GM12878 (cell line): ENCODE data around the gene EMB. TPM values are rescaled to one million over a fixed set of nuclear protein-coding genes. Genes with fewer than 3 reads are reported as not detected.

Source experiments
- CBX5 ChIP-seq: sonication (generic); IDR thresholded peaks from 2 replicates; pipeline ENCODE4 v1.6.1; 2016; ENCODE audit warnings: low read depth, moderate library complexity, mild to moderate bottlenecking, inconsistent platforms
- FOXK2 ChIP-seq: fragments of 450-650 bp; IDR thresholded peaks from 2 replicates; pipeline ENCODE4 v1.6.1; 2017; ENCODE audit warnings: mild to moderate bottlenecking, moderate library complexity
- FOXM1 ChIP-seq: IDR thresholded peaks from 2 replicates; pipeline ENCODE4 v1.6.1; 2012; ENCODE audit warnings: low read depth, mild to moderate bottlenecking, inconsistent platforms, low read length, moderate library complexity
- IKZF2 ChIP-seq, 2 experiments: fragments of 450-650 bp; IDR thresholded peaks; 2 replicates each; pipeline ENCODE4 v1.6.1; 2017; ENCODE audit warnings: mild to moderate bottlenecking in 2 of 2, moderate library complexity in 2 of 2
- IRF4 ChIP-seq: IDR thresholded peaks from 2 replicates; pipeline ENCODE4 v1.6.1; 2011; ENCODE audit warnings: low read depth, low read length
- KDM1A ChIP-seq: fragments of 200-600 bp; sonication (generic); IDR thresholded peaks from 2 replicates; pipeline ENCODE4 v1.6.1; 2016; ENCODE audit warnings: borderline replicate concordance
- KLF5 ChIP-seq: fragments of 450-650 bp; IDR thresholded peaks from 2 replicates; pipeline ENCODE4 v1.6.1; 2014; ENCODE audit warnings: mild to moderate bottlenecking; ENCODE audit not compliant: partially characterized antibody
- MTA3 ChIP-seq: IDR thresholded peaks from 2 replicates; pipeline ENCODE4 v1.6.1; 2012; ENCODE audit warnings: low read length, inconsistent platforms, borderline replicate concordance
- MXI1 ChIP-seq: fragments of 150-350 bp; IDR thresholded peaks from 2 replicates; pipeline ENCODE4 v1.6.1; 2011; ENCODE audit warnings: low read depth, mild to moderate bottlenecking, inconsistent platforms, low read length, improper control_type of control experiment
- MYB ChIP-seq: fragments of 150-350 bp; IDR thresholded peaks from 2 replicates; pipeline ENCODE4 v1.6.1; 2014; ENCODE audit warnings: mild to moderate bottlenecking, low read depth, low read length, borderline replicate concordance
- MYC ChIP-seq: IDR thresholded peaks from 2 replicates; pipeline ENCODE4 v1.6.1; 2011; ENCODE audit warnings: mild to moderate bottlenecking, low read length, moderate library complexity, inconsistent platforms; ENCODE audit not compliant: insufficient read depth, insufficient replicate concordance, insufficient read length, severe bottlenecking
- RFX5 ChIP-seq: IDR thresholded peaks from 2 replicates; pipeline ENCODE4 v1.6.1; 2011; ENCODE audit warnings: low read depth, low read length, improper control_type of control experiment
- SIN3A ChIP-seq: IDR thresholded peaks from 2 replicates; pipeline ENCODE4 v1.6.1; 2012; ENCODE audit warnings: low read depth, low read length, improper control_type of control experiment
- SMARCA5 ChIP-seq: fragments of 450-650 bp; IDR thresholded peaks from 2 replicates; pipeline ENCODE4 v1.6.1; 2017; ENCODE audit warnings: mild to moderate bottlenecking
- SPI1 ChIP-seq: IDR thresholded peaks from 2 replicates; pipeline ENCODE4 v1.6.1; 2011; ENCODE audit warnings: low read depth, mild to moderate bottlenecking, low read length, moderate library complexity, borderline replicate concordance; ENCODE audit not compliant: insufficient read depth
- SUZ12 ChIP-seq: fragments of 200-600 bp; sonication (generic); IDR thresholded peaks from one replicate; pipeline ENCODE4 v1.6.1; 2018; ENCODE audit warnings: antibody characterized with exemption, mild to moderate bottlenecking; ENCODE audit not compliant: unreplicated experiment
- WRNIP1 ChIP-seq: IDR thresholded peaks from 2 replicates; pipeline ENCODE4 v1.6.1; 2011; ENCODE audit warnings: low read depth, low read length, improper control_type of control experiment, borderline replicate concordance
- ZNF207 ChIP-seq: fragments of 450-650 bp; IDR thresholded peaks from 2 replicates; pipeline ENCODE4 v1.6.1; 2014; ENCODE audit warnings: antibody characterized with exemption, mild to moderate bottlenecking, borderline replicate concordance
- polyA plus RNA-seq, 11 experiments: library from polyadenylated mRNA; depleted of rRNA in 4 of 11; unstranded in 6 of 11; stranded (reverse) in 5 of 11; fragments of >200 nt; fragmentation: Nextera tagmentation in 4 of 11; fragmentation: Illumina TruSeq in 1 of 11; extraction: Ambion mirVana in 4 of 11; extraction: Trizol in 1 of 11; gene quantifications; 1 replicate in 1 of 11; 2 replicates in 10 of 11; pipeline versions ENCODE4 v1.2.1 to v1.2.3, GENCODE V29; 2011 to 2016; ENCODE audit warnings: inconsistent platforms in 2 of 11, missing spikeins in 2 of 11, low read depth in 1 of 11
- total RNA-seq, 4 experiments: library from RNA; depleted of rRNA in 3 of 4; stranded (reverse); fragments of >200 nt in 3 of 4; fragmentation: Illumina TruSeq in 1 of 4; extraction: Trizol in 1 of 4; gene quantifications; 2 replicates each; pipeline versions ENCODE4 v1.2.1 to v1.2.3, GENCODE V29; 2013 to 2021
- TF ChIP-seq, protein P1 (sequence below): fragments of 150-350 bp; IDR thresholded peaks from 2 replicates; pipeline ENCODE4 v1.6.1; 2014; ENCODE audit warnings: mild to moderate bottlenecking, low read depth, low read length
- TF ChIP-seq, protein P2 (sequence below): fragments of 450-650 bp; IDR thresholded peaks from 2 replicates; pipeline ENCODE4 v1.6.1; 2017; ENCODE audit warnings: mild to moderate bottlenecking, moderate library complexity
- TF ChIP-seq, protein P3 (sequence below): fragments of 450-650 bp; IDR thresholded peaks from 2 replicates; pipeline ENCODE4 v1.6.1; 2017; ENCODE audit warnings: mild to moderate bottlenecking

Gene EMB
- total and polyA plus RNA-seq, 10 of the 15 experiments (the other 5 are each of a cell fraction or from before 2014, with no cell fraction given), result 7.0 to 48.9 (median 37.7) TPM

DNA sequence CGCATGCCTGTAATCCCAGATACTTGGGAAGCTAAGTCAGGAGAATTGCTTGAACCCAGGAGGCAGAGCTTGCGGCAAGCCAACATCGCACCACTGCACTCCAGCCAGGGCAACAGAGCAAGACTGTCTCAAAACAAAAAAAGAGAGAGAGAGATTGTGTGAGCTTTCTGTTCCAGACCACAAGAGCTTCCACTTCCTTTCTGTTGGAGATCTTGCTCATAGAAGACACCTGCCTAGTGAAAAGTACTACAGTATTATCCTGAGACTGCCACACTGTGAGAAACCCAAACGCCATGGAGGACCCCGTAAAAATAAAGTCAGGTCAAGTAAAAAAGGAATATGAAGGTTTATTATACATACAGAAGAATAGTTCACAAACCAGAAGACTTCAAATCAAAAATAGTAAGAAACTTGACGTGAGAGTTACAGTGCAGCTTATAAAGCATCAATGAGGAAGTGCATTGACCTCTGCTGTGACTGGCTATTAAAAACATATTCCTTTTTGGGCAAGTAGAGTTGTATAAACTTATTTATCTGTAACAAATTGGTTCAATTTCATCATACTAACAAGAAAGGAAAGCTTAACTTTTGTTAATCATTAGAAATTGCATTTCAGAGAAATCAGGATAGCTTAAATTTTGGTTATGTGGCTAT lies 4.3 kb upstream of the EMB start (continued):
- TF ChIP-seq IKZF2 (IDR thresholded peaks at IDR 0.05) (peak; percentile 89 to 91), FOXM1 (peak; percentile 61), CBX5 (0 out of 2 replicates have a peak, but pooled peaks have one; percentile 75), MYB (no peak), KLF5 (no peak), RFX5 (no peak), WRNIP1 (no peak), SIN3A (no peak), MTA3 (peak; percentile 48; the same call in 1 of the 2 replicates), MYC (no peak), MXI1 (no peak), SPI1 (peak; percentile 87), KDM1A (no peak), SUZ12 (no peak), SMARCA5 (peak; percentile 56; the same call in 1 of the 2 replicates), IRF4 (peak; percentile 61; the same call in 1 of the 2 replicates), ZNF207 (no peak), FOXK2 (no peak)
- TF ChIP-seq, protein P1, sequence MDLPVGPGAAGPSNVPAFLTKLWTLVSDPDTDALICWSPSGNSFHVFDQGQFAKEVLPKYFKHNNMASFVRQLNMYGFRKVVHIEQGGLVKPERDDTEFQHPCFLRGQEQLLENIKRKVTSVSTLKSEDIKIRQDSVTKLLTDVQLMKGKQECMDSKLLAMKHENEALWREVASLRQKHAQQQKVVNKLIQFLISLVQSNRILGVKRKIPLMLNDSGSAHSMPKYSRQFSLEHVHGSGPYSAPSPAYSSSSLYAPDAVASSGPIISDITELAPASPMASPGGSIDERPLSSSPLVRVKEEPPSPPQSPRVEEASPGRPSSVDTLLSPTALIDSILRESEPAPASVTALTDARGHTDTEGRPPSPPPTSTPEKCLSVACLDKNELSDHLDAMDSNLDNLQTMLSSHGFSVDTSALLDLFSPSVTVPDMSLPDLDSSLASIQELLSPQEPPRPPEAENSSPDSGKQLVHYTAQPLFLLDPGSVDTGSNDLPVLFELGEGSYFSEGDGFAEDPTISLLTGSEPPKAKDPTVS, result no peak
- TF ChIP-seq, protein P2, sequence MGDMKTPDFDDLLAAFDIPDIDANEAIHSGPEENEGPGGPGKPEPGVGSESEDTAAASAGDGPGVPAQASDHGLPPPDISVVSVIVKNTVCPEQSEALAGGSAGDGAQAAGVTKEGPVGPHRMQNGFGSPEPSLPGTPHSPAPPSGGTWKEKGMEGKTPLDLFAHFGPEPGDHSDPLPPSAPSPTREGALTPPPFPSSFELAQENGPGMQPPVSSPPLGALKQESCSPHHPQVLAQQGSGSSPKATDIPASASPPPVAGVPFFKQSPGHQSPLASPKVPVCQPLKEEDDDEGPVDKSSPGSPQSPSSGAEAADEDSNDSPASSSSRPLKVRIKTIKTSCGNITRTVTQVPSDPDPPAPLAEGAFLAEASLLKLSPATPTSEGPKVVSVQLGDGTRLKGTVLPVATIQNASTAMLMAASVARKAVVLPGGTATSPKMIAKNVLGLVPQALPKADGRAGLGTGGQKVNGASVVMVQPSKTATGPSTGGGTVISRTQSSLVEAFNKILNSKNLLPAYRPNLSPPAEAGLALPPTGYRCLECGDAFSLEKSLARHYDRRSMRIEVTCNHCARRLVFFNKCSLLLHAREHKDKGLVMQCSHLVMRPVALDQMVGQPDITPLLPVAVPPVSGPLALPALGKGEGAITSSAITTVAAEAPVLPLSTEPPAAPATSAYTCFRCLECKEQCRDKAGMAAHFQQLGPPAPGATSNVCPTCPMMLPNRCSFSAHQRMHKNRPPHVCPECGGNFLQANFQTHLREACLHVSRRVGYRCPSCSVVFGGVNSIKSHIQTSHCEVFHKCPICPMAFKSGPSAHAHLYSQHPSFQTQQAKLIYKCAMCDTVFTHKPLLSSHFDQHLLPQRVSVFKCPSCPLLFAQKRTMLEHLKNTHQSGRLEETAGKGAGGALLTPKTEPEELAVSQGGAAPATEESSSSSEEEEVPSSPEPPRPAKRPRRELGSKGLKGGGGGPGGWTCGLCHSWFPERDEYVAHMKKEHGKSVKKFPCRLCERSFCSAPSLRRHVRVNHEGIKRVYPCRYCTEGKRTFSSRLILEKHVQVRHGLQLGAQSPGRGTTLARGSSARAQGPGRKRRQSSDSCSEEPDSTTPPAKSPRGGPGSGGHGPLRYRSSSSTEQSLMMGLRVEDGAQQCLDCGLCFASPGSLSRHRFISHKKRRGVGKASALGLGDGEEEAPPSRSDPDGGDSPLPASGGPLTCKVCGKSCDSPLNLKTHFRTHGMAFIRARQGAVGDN, result no peak
- TF ChIP-seq, protein P3, sequence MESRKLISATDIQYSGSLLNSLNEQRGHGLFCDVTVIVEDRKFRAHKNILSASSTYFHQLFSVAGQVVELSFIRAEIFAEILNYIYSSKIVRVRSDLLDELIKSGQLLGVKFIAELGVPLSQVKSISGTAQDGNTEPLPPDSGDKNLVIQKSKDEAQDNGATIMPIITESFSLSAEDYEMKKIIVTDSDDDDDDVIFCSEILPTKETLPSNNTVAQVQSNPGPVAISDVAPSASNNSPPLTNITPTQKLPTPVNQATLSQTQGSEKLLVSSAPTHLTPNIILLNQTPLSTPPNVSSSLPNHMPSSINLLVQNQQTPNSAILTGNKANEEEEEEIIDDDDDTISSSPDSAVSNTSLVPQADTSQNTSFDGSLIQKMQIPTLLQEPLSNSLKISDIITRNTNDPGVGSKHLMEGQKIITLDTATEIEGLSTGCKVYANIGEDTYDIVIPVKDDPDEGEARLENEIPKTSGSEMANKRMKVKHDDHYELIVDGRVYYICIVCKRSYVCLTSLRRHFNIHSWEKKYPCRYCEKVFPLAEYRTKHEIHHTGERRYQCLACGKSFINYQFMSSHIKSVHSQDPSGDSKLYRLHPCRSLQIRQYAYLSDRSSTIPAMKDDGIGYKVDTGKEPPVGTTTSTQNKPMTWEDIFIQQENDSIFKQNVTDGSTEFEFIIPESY, result no peak
